ENCODE measurements around the gene CCDC179.

DNA sequence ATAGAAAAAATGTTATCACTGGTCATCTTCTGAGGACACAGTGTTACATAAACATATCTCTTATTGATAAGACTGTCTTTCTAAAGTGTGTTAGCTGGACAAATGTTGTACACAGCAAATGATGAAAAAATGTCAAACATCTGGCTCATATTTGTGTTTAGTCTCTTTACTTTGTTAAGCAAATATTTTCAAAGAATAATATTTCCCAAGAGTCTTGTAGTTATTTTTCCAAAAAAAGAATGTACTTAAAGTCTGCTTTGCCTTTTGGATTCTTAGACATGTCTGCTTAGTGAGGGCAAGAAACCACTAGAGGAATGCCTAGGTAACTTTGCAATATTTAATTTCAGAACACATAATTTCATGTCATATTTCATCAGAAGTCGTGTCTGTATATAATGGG, 23.9 kb upstream of the CCDC179 start:
- TF ChIP-seq, protein P1, sequence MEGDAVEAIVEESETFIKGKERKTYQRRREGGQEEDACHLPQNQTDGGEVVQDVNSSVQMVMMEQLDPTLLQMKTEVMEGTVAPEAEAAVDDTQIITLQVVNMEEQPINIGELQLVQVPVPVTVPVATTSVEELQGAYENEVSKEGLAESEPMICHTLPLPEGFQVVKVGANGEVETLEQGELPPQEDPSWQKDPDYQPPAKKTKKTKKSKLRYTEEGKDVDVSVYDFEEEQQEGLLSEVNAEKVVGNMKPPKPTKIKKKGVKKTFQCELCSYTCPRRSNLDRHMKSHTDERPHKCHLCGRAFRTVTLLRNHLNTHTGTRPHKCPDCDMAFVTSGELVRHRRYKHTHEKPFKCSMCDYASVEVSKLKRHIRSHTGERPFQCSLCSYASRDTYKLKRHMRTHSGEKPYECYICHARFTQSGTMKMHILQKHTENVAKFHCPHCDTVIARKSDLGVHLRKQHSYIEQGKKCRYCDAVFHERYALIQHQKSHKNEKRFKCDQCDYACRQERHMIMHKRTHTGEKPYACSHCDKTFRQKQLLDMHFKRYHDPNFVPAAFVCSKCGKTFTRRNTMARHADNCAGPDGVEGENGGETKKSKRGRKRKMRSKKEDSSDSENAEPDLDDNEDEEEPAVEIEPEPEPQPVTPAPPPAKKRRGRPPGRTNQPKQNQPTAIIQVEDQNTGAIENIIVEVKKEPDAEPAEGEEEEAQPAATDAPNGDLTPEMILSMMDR (IDR thresholded peaks at IDR 0.05) = no peak
- TF ChIP-seq CBFB (CRISPR knock-in tag; IDR thresholded peaks at IDR 0.05; ENCODE audit: low read depth) (no peak), FOXK1 (CRISPR knock-in tag; IDR thresholded peaks at IDR 0.05) (no peak)
- TF ChIP-seq, protein P2, sequence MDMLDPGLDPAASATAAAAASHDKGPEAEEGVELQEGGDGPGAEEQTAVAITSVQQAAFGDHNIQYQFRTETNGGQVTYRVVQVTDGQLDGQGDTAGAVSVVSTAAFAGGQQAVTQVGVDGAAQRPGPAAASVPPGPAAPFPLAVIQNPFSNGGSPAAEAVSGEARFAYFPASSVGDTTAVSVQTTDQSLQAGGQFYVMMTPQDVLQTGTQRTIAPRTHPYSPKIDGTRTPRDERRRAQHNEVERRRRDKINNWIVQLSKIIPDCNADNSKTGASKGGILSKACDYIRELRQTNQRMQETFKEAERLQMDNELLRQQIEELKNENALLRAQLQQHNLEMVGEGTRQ (CRISPR knock-in tag; IDR thresholded peaks at IDR 0.05) = no peak
- TF ChIP-seq, protein P3, sequence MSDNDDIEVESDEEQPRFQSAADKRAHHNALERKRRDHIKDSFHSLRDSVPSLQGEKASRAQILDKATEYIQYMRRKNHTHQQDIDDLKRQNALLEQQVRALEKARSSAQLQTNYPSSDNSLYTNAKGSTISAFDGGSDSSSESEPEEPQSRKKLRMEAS (CRISPR knock-in tag; IDR thresholded peaks at IDR 0.05) = no peak
- TF ChIP-seq, protein P4, sequence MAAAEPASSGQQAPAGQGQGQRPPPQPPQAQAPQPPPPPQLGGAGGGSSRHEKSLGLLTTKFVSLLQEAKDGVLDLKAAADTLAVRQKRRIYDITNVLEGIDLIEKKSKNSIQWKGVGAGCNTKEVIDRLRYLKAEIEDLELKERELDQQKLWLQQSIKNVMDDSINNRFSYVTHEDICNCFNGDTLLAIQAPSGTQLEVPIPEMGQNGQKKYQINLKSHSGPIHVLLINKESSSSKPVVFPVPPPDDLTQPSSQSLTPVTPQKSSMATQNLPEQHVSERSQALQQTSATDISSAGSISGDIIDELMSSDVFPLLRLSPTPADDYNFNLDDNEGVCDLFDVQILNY (CRISPR knock-in tag; IDR thresholded peaks at IDR 0.05) = no peak

Measured in WTC11 (cell line).